ENCODE results near the gene GNAI3.

The GNAI3 gene

GRCh38 chr1:109586055-109586454 is 37.6 kb downstream of the GNAI3 start:
- POLR2A ChIA-PET = no interaction called here
- DNase-seq (ENCODE audit: extremely low spot score) = no peak
- CTCF ChIA-PET = interaction anchor here (1.0 kb wide), 1 partner anchor 44 kb away, joined by 3 read pairs; no protein-coding TSS in a partner anchor

GRCh38 chr1:109589177-109589576 is 40.8 kb downstream of the GNAI3 start:
- no peak for TF ChIP-seq CTCF (IDR thresholded peaks at IDR 0.05; ENCODE audit: control extremely low read depth, extremely low read depth, low read depth, missing control alignments)
- DNase-seq (ENCODE audit: extremely low spot score) = no peak
- POLR2A ChIA-PET = no interaction called here
- CTCF ChIA-PET = no interaction called here

More at GRCh38 chr1:109586055-109586454, 37.6 kb downstream of the GNAI3 start:
- no peak for TF ChIP-seq CTCF (IDR thresholded peaks at IDR 0.05; ENCODE audit: control extremely low read depth, extremely low read depth, low read depth, missing control alignments)

- ChIA-PET CTCF (interaction anchor here (0.8 kb wide), 1 partner anchor 9 kb away, joined by 3 read pairs; no protein-coding TSS in a partner anchor), POLR2A (no interaction called here)
- no peak for DNase-seq (ENCODE audit: extremely low spot score)
Measured at GRCh38 chr1:109589679-109590078, 41.3 kb downstream of the GNAI3 start.

GRCh38 chr1:109592916-109593315 is 44.5 kb downstream of the GNAI3 start:
- ChIA-PET CTCF (interaction anchor here (1.0 to 1.6 kb wide), 3 partner anchors 19 to 34 kb away, joined by 3 to 5 read pairs (median 3); no protein-coding TSS in a partner anchor), POLR2A (no interaction called here)
- no peak for TF ChIP-seq CTCF (IDR thresholded peaks at IDR 0.05; ENCODE audit: control extremely low read depth, extremely low read depth, low read depth, missing control alignments)
- DNase-seq (ENCODE audit: extremely low spot score) = no peak

More at GRCh38 chr1:109589679-109590078, 41.3 kb downstream of the GNAI3 start:
- TF ChIP-seq CTCF (IDR thresholded peaks at IDR 0.05; ENCODE audit: control extremely low read depth, extremely low read depth, low read depth, missing control alignments) = no peak

GRCh38 chr1:109595531-109595930 is 47.1 kb downstream of the GNAI3 start:
- CTCF ChIA-PET = interaction anchor here (1.1 kb wide), 1 partner anchor 18 kb away, joined by 4 read pairs; no protein-coding TSS in a partner anchor
- no peak for TF ChIP-seq CTCF (IDR thresholded peaks at IDR 0.05; ENCODE audit: control extremely low read depth, extremely low read depth, low read depth, missing control alignments)
- DNase-seq (ENCODE audit: extremely low spot score) = no peak
- POLR2A ChIA-PET = no interaction called here

GRCh38 chr1:109598156-109598555 is 49.7 kb downstream of the GNAI3 start:
- CTCF ChIA-PET = interaction anchor here (0.7 to 1.3 kb wide), 5 partner anchors 31 to 52 kb away, joined by 3 to 4 read pairs (median 3); no protein-coding TSS in a partner anchor
- no peak for TF ChIP-seq CTCF (IDR thresholded peaks at IDR 0.05; ENCODE audit: control extremely low read depth, extremely low read depth, low read depth, missing control alignments)

More at GRCh38 chr1:109598156-109598555, 49.7 kb downstream of the GNAI3 start:
- no peak for DNase-seq (ENCODE audit: extremely low spot score)
- POLR2A ChIA-PET = no interaction called here
